Osteocyte (in vitro differentiated cells): ENCODE data around the gene SDCBP2. TPM values are rescaled to one million over a fixed set of nuclear protein-coding genes. Genes with fewer than 3 reads are reported as not detected.

Experiments
- DNase-seq: peaks from one replicate; pipeline ENCODE4 v3.0.0; 2021; ENCODE audit warnings: mixed read lengths; ENCODE audit not compliant: unreplicated experiment; ENCODE audit errors: extremely low spot score
- H3K27ac Mint-ChIP-seq: one replicate; pipeline ENCODE4 v1.8.0; 2021; ENCODE audit warnings: mild to moderate bottlenecking, mixed read lengths; ENCODE audit not compliant: unreplicated experiment
- H3K27me3 Mint-ChIP-seq: one replicate; pipeline ENCODE4 v1.8.0; 2021; ENCODE audit warnings: mixed read lengths; ENCODE audit not compliant: unreplicated experiment
- H3K36me3 Mint-ChIP-seq: one replicate; pipeline ENCODE4 v1.8.0; 2021; ENCODE audit warnings: mixed read lengths; ENCODE audit not compliant: unreplicated experiment
- H3K4me1 Mint-ChIP-seq: one replicate; pipeline ENCODE4 v1.8.0; 2021; ENCODE audit warnings: mixed read lengths; ENCODE audit not compliant: unreplicated experiment
- H3K4me3 Mint-ChIP-seq: one replicate; pipeline ENCODE4 v1.8.0; 2021; ENCODE audit warnings: mild to moderate bottlenecking, moderate library complexity, mixed read lengths; ENCODE audit not compliant: unreplicated experiment
- H3K9me3 Mint-ChIP-seq: one replicate; pipeline ENCODE4 v1.8.0; 2021; ENCODE audit warnings: mixed read lengths; ENCODE audit not compliant: unreplicated experiment
- long read RNA-seq: library from polyadenylated mRNA; unstranded; transcript quantifications from one replicate; pipeline ENCODE4 v2.0.0, GENCODE V29; 2021
- total RNA-seq: library from RNA; stranded (reverse); gene quantifications from 2 replicates; pipeline ENCODE4 v1.2.1, GENCODE V29; 2021
- TF ChIP-seq, protein P1 (sequence below): fragments of 200-600 bp; sonication (generic); IDR thresholded peaks from 2 replicates; pipeline ENCODE4 v1.5.0; 2021; ENCODE audit warnings: antibody characterized with exemption, mild to moderate bottlenecking, moderate library complexity

Gene SDCBP2, protein sequence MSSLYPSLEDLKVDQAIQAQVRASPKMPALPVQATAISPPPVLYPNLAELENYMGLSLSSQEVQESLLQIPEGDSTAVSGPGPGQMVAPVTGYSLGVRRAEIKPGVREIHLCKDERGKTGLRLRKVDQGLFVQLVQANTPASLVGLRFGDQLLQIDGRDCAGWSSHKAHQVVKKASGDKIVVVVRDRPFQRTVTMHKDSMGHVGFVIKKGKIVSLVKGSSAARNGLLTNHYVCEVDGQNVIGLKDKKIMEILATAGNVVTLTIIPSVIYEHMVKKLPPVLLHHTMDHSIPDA
- 0.97 and 1.6 TPM in 2 replicates for total RNA-seq
- long read RNA-seq, partial matches to known transcripts = 0 of 7 reads
- long read RNA-seq, other reads (novel, unspliced or antisense) = 3 of 7 reads

DNA sequence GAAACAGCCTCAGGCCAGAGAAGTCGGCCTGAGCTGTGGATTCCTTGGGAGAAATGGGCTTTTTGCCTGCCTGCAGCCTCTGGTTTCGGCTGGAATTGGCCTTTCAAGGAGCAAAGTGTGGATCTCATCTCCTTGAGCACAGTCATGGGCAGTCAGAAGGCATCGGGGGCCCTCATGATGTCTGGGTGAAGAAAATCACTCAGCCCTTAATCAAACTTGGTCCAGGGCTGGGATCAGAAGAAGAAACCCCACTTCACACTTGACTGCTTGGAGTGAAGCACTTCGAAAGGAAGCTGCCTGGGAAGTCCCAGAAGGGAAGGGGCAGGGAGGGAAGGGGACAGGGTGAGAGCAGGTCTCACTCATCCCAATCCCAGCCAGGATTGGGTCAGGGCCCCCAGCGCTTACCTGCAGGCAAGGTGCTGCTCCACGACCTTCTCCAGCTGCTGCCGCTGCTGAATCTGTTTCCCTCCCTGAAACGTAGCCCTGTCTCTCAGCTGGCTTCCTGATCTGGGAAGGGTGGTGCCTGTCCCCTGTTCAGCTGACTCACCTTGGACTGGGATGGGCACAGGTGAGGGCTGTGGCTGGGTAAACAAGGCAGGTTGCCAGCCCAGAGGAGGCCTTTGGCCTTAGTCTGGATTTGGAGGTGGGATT lies at the start of gene SDCBP2:
SDCBP2 (minus strand) TSS at position 460 of the 651 bp plus-strand sequence. CDS start 8,723 bp downstream, outside the sequence.
- peak; percentile 79 for DNase-seq
- no peak within 1 kb of the TSS for H3K4me3 Mint-ChIP-seq
- peaks cover 8% of the 10 kb centered on the region for H3K4me1 Mint-ChIP-seq

DNA sequence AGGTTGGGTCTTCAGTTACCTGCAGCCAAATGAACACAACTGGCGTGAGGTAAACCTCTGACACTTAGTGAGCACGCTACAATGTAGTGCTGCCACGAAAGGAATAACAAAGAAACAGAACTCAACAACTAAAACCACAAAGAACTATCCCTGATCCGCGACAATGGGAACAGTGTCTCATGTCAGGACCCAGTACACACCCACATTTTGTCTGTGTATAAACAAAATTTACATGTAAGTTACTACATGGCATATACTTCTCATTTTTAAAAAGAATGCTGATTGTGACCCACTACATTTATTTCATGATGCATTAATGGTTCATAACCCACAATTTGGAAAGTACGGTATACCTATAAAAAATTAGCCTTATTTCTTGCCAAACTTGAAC lies 49.8 kb upstream of the SDCBP2 start:
- Mint-ChIP-seq H3K27me3 (no peaks in the 10 kb centered on the region), H3K4me3 (no peak overlapping the region), H3K9me3 (no peaks in the 10 kb centered on the region), H3K36me3 (peaks cover 5% of the 10 kb centered on the region), H3K27ac (no peak overlapping the region), H3K4me1 (peaks cover 36% of the 10 kb centered on the region)
- TF ChIP-seq, protein P1, sequence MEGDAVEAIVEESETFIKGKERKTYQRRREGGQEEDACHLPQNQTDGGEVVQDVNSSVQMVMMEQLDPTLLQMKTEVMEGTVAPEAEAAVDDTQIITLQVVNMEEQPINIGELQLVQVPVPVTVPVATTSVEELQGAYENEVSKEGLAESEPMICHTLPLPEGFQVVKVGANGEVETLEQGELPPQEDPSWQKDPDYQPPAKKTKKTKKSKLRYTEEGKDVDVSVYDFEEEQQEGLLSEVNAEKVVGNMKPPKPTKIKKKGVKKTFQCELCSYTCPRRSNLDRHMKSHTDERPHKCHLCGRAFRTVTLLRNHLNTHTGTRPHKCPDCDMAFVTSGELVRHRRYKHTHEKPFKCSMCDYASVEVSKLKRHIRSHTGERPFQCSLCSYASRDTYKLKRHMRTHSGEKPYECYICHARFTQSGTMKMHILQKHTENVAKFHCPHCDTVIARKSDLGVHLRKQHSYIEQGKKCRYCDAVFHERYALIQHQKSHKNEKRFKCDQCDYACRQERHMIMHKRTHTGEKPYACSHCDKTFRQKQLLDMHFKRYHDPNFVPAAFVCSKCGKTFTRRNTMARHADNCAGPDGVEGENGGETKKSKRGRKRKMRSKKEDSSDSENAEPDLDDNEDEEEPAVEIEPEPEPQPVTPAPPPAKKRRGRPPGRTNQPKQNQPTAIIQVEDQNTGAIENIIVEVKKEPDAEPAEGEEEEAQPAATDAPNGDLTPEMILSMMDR = no peak
- no peak for DNase-seq

More for the DNA sequence above, at the start of gene SDCBP2:
- Mint-ChIP-seq H3K27me3 (no peaks in the 10 kb centered on the region), H3K36me3 (peaks cover 4% of the 10 kb centered on the region), H3K9me3 (no peaks in the 10 kb centered on the region), H3K27ac (peak within 1 kb of the TSS; percentile 52)
- TF ChIP-seq, protein P1 = no peak

DNA sequence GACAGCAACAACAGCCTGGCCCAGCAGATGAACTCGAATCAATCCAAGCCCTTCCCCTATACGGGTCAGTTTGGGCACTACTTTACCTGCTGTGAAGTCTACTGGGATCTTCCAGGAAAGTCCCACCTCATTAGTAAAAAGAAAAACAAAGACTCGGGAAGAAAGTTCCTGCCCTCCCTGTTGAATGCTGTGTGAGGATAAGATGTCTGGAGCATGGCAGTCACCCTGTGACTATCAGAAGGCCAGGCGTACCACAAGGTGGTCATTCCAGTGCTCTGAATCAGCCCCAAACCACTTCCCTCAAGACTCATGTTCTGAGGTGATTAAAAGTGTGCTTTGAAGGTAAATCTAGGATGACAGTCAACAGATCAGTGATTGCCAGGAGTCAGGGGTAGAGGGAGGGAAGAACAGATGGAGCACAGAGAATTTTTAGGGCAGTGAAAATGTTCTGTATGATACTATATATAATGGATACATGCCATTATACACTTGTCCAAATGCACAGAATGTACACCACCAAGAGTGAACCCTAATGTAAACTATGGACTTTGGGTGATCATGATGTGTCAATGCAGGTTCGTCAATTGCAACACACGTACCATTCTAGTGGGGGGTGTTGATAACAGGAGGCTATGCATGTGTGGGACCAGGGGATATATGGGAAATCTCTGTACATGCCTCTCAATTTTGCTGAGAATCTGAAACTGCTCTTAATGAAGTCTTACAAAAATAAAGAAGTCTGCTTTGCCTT lies 49.2 kb upstream of the SDCBP2 start:
- DNase-seq = no peak
- Mint-ChIP-seq H3K27me3 (no peaks in the 10 kb centered on the region), H3K27ac (no peak overlapping the region)

DNA sequence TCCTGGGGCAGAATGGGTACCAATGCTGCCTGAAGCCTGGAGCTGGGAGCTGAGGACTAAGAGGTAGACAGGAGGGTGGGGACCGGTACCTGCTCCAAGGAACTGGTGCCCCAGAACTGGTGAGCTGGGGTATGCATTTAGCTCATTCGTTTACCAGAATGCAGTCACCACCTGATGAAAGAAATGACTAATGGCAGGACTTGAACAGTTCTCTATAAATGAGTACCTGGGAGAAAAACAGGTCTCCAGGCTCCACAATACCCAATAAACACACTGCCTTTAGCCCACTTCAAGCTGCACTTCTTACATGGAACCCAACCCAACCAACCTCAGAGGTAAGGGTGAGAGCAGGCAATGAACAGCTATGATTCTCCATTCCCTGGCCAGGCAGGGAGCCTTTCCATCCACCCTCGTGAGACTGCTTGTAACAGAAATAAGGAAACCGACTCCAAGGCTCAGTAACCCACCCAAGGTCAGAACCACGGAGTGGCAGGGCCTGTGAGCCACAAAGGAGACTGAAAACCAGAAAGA lies 48.5 kb upstream of the SDCBP2 start:
- TF ChIP-seq, protein P1 = no peak
- Mint-ChIP-seq H3K27ac (no peak overlapping the region), H3K9me3 (no peaks in the 10 kb centered on the region), H3K4me3 (no peak overlapping the region), H3K27me3 (no peaks in the 10 kb centered on the region), H3K36me3 (peaks cover 13% of the 10 kb centered on the region), H3K4me1 (peaks cover 36% of the 10 kb centered on the region)
- peak; percentile 60 for DNase-seq

More for the DNA sequence above, 49.2 kb upstream of the SDCBP2 start:
- H3K9me3 Mint-ChIP-seq = no peaks in the 10 kb centered on the region
- peaks cover 36% of the 10 kb centered on the region for H3K4me1 Mint-ChIP-seq
- TF ChIP-seq, protein P1 = no peak
- H3K36me3 Mint-ChIP-seq = peaks cover 10% of the 10 kb centered on the region
- no peak overlapping the region for H3K4me3 Mint-ChIP-seq
